Endothelial cell of umbilical vein (primary cell): ENCODE results near the gene FOXP1. TPM values are rescaled to one million over a fixed set of nuclear protein-coding genes. Genes with fewer than 3 reads are reported as not detected.

ENCODE experiments used
- BruUV-seq: library from RNA; stranded (reverse); fragments of 400-500 nt; replicated peaks from 2 replicates; lab custom pipeline; 2021; lab: Mats Ljungman, UMichigan
- CTCF ChIA-PET: fragments of 300-600, 350-600 bp; sonication (Branson Sonifier 250); formaldehyde crosslinking; loops from one replicate; lab custom pipeline; 2021; ENCODE audit warnings: antibody characterized with exemption, inconsistent platforms; lab: Charles Lee
- POLR2A ChIA-PET: fragments of 300-600, 350-600 bp; sonication (Branson Sonifier 250); formaldehyde crosslinking; loops from one replicate; lab custom pipeline; 2021; ENCODE audit warnings: antibody characterized with exemption, inconsistent platforms; lab: Charles Lee
- DNase-seq: peaks from one replicate; pipeline ENCODE4 v3.0.0-alpha.2; 2011; ENCODE audit warnings: low read depth, low spot score
- FAIRE-seq: peaks from 2 replicates; lab custom pipeline; 2011; peaks lifted over from hg19 to GRCh38; lab: Jason Lieb, UNC
- H2AFZ ChIP-seq: 2 replicates; pipeline ENCODE4 v1.6.0; 2012; ENCODE audit warnings: low read depth, low read length, control low read depth, inconsistent platforms
- H3K27ac ChIP-seq: 2 replicates; pipeline ENCODE4 v1.5.1; 2011; ENCODE audit warnings: low read depth, mild to moderate bottlenecking, control low read depth, low read length, moderate library complexity; ENCODE audit not compliant: insufficient read depth
- H3K27me3 ChIP-seq, 2 experiments: 2 replicates each; pipeline versions ENCODE4 v1.6.0 to v1.6.1; 2011; ENCODE audit warnings: low read length in 2 of 2, mixed read lengths in 1 of 2; ENCODE audit not compliant: control insufficient read depth in 2 of 2, insufficient read depth in 2 of 2
- H3K36me3 ChIP-seq, 2 experiments: 2 replicates in 1 of 2; 3 replicates in 1 of 2; pipeline ENCODE4 v1.5.1; 2011; ENCODE audit warnings: low read length in 2 of 2, mild to moderate bottlenecking in 1 of 2, moderate library complexity in 1 of 2; ENCODE audit not compliant: control insufficient read depth in 2 of 2, insufficient read depth in 2 of 2; ENCODE audit errors: extremely low read depth in 1 of 2
- H3K4me1 ChIP-seq: 3 replicates; pipeline ENCODE4 v1.5.1; 2011; ENCODE audit warnings: mild to moderate bottlenecking, low read length; ENCODE audit not compliant: control insufficient read depth, insufficient read depth; ENCODE audit errors: extremely low read depth
- H3K4me2 ChIP-seq: 2 replicates; pipeline ENCODE4 v1.6.1; 2011; ENCODE audit warnings: low read length, control low read depth, mixed read lengths; ENCODE audit not compliant: insufficient read depth
- H3K4me3 ChIP-seq, 3 experiments: fragments of 200-600 bp in 1 of 3; sonication (generic), shearing (Covaris generic) in 1 of 3; replicated peaks in 1 of 3; 2 replicates each; pipeline ENCODE4 v1.5.1; 2011 to 2016; ENCODE audit warnings: control low read depth in 3 of 3, low read length in 3 of 3, mild to moderate bottlenecking in 2 of 3, inconsistent platforms in 1 of 3, low read depth in 1 of 3, moderate library complexity in 1 of 3; ENCODE audit not compliant: insufficient read depth in 1 of 3
- H3K79me2 ChIP-seq: 2 replicates; pipeline ENCODE4 v1.6.0; 2012; ENCODE audit warnings: low read length, inconsistent platforms; ENCODE audit not compliant: control insufficient read depth, insufficient read depth
- H3K9ac ChIP-seq: replicated peaks from 2 replicates; pipeline ENCODE3; 2011; ENCODE audit warnings: low read length, control low read depth; ENCODE audit not compliant: insufficient read depth; ENCODE audit errors: extremely low read depth
- H3K9me1 ChIP-seq: replicated peaks from 3 replicates; pipeline ENCODE4 v1.6.0; 2011; ENCODE audit warnings: mild to moderate bottlenecking, low read length; ENCODE audit not compliant: control insufficient read depth, insufficient read depth; ENCODE audit errors: extremely low read depth
- H3K9me3 ChIP-seq: replicated peaks from 2 replicates; pipeline ENCODE4 v1.5.1; 2012; ENCODE audit warnings: low read length, inconsistent platforms; ENCODE audit not compliant: control insufficient read depth, insufficient read depth
- H4K20me1 ChIP-seq: replicated peaks from 2 replicates; pipeline ENCODE3; 2011; ENCODE audit warnings: mild to moderate bottlenecking, low read length; ENCODE audit not compliant: control insufficient read depth, insufficient read depth; ENCODE audit errors: extremely low read depth
- CTCF ChIP-seq, 2 donors: IDR thresholded peaks; 1 replicate in 1 of 2; 2 replicates in 1 of 2; pipeline ENCODE4 v1.5.1; 2011; ENCODE audit warnings: low read length in 2 of 2, mild to moderate bottlenecking in 2 of 2, moderate library complexity in 2 of 2, control low read depth in 1 of 2, inconsistent platforms in 1 of 2, low read depth in 1 of 2; ENCODE audit not compliant: insufficient read depth in 1 of 2; ENCODE audit errors: extremely low read depth in 1 of 2
- EZH2 ChIP-seq: IDR thresholded peaks from 2 replicates; pipeline ENCODE4 v1.6.1; 2012; ENCODE audit warnings: borderline replicate concordance, low read depth, mild to moderate bottlenecking, moderate library complexity, low read length, inconsistent platforms; ENCODE audit not compliant: severe bottlenecking
- FOS ChIP-seq: IDR thresholded peaks from 2 replicates; pipeline ENCODE4 v1.6.1; 2011; ENCODE audit warnings: mild to moderate bottlenecking, low read length, moderate library complexity, borderline replicate concordance; ENCODE audit not compliant: insufficient read depth
- GATA2 ChIP-seq: IDR thresholded peaks from 2 replicates; pipeline ENCODE4 v1.7.0; 2011; ENCODE audit warnings: low read depth, mild to moderate bottlenecking, moderate library complexity, mixed read lengths, low read length; ENCODE audit not compliant: insufficient read length, insufficient read depth
- JUN ChIP-seq: IDR thresholded peaks from 2 replicates; pipeline ENCODE4 v1.6.1; 2011; ENCODE audit warnings: borderline replicate concordance, low read depth; ENCODE audit not compliant: insufficient read length, insufficient read depth
- MAX ChIP-seq: IDR thresholded peaks from 2 replicates; pipeline ENCODE4 v1.6.1; 2011; ENCODE audit not compliant: insufficient read depth, insufficient read length
- MYC ChIP-seq: IDR thresholded peaks from one replicate; pipeline ENCODE4 v1.6.1; 2011; ENCODE audit warnings: mild to moderate bottlenecking, low read depth, low read length
- POLR2A ChIP-seq: IDR thresholded peaks from 2 replicates; pipeline ENCODE4 v1.6.1; 2012; ENCODE audit warnings: low read depth, mild to moderate bottlenecking, control low read depth, low read length
- POLR2AphosphoS5 ChIP-seq: IDR thresholded peaks from 2 replicates; pipeline ENCODE4 v1.6.1; 2012; ENCODE audit warnings: low read depth, mild to moderate bottlenecking, control low read depth, low read length, moderate library complexity; ENCODE audit not compliant: insufficient read depth
- dilution Hi-C: fragments of 300-500 bp; cut with MboI; formaldehyde crosslinking; loops from one replicate; pipeline ENCODE4 v1.15.0; 2019; ENCODE audit warnings: low sequenced_read_pairs; ENCODE audit not compliant: extremely low pct_ligation_motif_present
- intact Hi-C: fragments of 100-400 bp; cut with micrococcal nuclease; formaldehyde crosslinking; loops from one replicate; pipeline ENCODE4 v1.10.0; 2022
- polyA plus RNA-seq, 4 experiments: library from polyadenylated mRNA; depleted of rRNA in 3 of 4; stranded (reverse) in 3 of 4; unstranded in 1 of 4; fragments of >200 nt; gene quantifications; 2 replicates each; pipeline versions ENCODE4 v1.2.1 to v1.2.3, GENCODE V29; 2011 to 2012; ENCODE audit warnings: missing spikeins in 1 of 4
- total RNA-seq: library from RNA; stranded (reverse); gene quantifications from 2 replicates; pipeline ENCODE4 v1.2.3, GENCODE V29; 2021

FOXP1 gene
- total and polyA plus RNA-seq, 2 donors (not counting 3 experiments of a cell fraction or from before 2014, with no cell fraction given), result 41.0 to 107 TPM

DNA sequence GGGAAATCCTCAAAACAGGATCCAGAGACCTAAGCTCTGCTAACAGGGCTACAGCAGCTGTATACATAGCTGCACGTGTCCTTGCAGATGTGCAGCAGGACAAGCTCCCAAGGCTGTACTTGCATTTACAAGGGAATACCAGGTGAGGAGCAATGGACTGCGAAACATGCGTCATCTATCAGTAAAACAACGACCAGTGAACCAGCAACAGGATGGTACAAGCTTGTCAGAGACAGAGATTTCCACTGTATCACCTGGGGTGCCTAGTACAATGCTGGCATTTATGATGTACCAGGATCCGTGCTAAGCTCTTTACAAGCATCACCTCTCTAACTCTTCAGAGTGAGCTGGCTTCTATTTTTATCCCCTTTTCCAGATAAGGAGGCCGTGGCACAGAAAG lies 227.3 kb downstream of the FOXP1 start:
- Histone ChIP-seq H3K9me1 (no peaks in the 10 kb centered on the region), H3K79me2 (no peaks in the 10 kb centered on the region), H4K20me1 (no peaks in the 10 kb centered on the region), H3K27me3 (no peaks in the 10 kb centered on the region), H3K36me3 (no peaks in the 10 kb centered on the region), H2AFZ (no peak overlapping the region), H3K4me2 (no peak overlapping the region), H3K9ac (no peak overlapping the region), H3K9me3 (no peaks in the 10 kb centered on the region), H3K27ac (no peak overlapping the region), H3K4me3 (no peak overlapping the region), H3K4me1 (no peaks in the 10 kb centered on the region)
- no TSS peak for BruUV-seq
- FAIRE-seq, result no peak
- ChIA-PET POLR2A (no interaction called here), CTCF (interaction anchor here (1.6 kb wide), 1 partner anchor 41 kb away, joined by 4 read pairs; no protein-coding TSS in a partner anchor)
- no peak for DNase-seq
- TF ChIP-seq EZH2 (no peak), MYC (no peak), JUN (no peak), FOS (no peak), CTCF (IDR thresholded peaks at IDR 0.05; ENCODE audit: extremely low read depth in 1 of 2, insufficient read depth in 1 of 2, low read depth in 1 of 2, low read length in 2 of 2) (no peak), POLR2A (no peak), MAX (no peak), GATA2 (no peak), POLR2AphosphoS5 (no peak)
- intact Hi-C loops, result no loop called here
- dilution Hi-C loops, result no loop called here
